Skin epidermis (tissue), 12 donors: ENCODE measurements around the gene AK8.

Experiments
- H3K27ac ChIP-seq, 21 experiments: fragments of 200-600 bp; sonication (generic) in 11 of 21; one replicate each; pipeline ENCODE4 v1.5.0; 2020; ENCODE audit warnings: mild to moderate bottlenecking in 3 of 21, inconsistent platforms in 2 of 21, moderate library complexity in 2 of 21
- H3K4me3 ChIP-seq, 7 experiments: fragments of 200-600 bp; sonication (generic) in 2 of 7; one replicate each; pipeline ENCODE4 v1.5.0; 2020; ENCODE audit warnings: inconsistent platforms in 2 of 7, mild to moderate bottlenecking in 2 of 7, moderate library complexity in 1 of 7

The AK8 gene

DNA sequence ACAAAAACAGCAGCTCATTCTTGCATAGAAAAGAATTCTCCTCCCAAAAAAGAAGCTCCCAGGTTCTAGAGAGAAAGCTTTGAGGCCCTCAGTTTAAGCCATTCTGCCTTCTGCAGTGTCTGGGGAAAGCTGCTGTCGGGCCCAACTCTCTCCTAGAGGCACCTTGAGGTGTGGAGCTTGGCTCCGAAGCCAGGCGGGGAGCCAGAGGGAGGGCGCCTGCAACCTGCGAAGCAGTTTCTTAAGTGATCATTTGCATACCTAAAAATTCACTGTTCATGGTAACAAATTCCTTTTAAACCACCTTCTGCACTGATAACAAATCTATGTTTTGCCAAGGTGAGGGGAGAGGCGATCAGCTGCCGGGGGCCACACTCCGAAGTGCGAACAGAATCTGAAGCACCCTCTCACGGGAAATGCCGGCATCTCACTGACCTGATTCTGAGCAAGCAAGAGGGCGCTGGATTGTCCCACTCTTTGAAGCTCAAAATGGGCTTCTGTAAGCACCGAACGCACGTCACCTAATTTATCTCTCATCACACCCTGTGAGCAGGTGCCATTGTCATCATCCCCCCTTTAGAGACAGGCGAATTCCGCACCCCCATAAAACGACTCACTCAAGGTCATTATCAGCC lies 121.8 kb downstream of the AK8 start:
- Histone ChIP-seq H3K4me3 (no peak overlapping the region), H3K27ac (no peak overlapping the region)

DNA sequence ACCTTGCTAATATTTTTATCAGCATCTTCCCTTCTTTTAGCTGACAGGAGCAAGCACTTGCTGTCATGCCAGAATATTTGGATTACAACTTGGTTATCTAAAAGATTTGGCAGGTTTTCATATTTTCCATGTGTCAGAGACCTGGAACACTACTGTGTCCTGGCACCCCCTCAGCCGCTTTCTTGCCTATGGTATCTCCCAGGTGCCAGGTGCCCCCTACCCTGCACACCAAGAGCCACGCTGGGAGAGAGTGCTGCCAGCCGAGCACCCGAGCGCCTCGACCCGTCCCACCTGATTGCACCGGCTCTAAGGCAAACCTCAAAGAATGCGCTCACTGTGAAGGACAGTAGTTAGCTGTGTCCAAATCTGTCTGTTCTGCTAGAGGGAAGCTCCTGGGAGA lies 123.0 kb downstream of the AK8 start:
- no peak overlapping the region for H3K4me3 ChIP-seq
- H3K27ac ChIP-seq = no peak overlapping the region

DNA sequence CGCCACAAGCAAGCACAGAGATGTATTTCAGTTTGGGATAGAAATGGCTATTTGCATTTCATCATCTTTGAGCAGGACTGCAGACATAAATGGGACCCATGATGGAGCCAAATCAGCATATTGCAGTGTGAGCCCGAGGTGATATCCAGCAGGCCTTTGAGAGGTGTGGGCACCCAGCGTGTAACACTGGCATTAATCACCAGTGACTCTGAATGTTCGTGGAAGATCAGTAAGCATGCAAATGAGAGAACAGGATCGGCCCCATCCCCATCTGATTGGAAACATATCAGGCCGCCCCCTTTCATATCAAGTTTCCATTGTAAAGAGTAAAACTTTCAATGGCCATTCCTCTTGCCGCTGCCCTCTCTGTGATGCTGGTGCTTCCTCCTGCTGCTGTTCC lies 123.8 kb downstream of the AK8 start:
- Histone ChIP-seq H3K4me3 (no peak overlapping the region), H3K27ac (no peak overlapping the region)

DNA sequence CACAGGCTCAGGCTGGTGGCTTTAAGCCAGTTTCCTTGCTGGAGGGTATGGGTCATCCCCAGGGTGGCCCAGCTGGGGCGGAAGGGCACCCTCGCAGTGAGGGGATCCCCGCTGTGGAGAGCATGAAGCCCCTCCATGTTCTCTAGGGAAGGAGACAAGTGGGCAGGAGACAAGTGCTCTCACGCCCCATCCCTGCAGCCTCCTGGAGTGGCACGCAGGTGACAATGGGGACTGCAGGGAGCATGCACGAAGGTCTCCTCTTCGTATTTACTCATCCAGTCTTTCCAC lies 124.5 kb downstream of the AK8 start:
- H3K27ac ChIP-seq = no peak overlapping the region
- no peak overlapping the region for H3K4me3 ChIP-seq

DNA sequence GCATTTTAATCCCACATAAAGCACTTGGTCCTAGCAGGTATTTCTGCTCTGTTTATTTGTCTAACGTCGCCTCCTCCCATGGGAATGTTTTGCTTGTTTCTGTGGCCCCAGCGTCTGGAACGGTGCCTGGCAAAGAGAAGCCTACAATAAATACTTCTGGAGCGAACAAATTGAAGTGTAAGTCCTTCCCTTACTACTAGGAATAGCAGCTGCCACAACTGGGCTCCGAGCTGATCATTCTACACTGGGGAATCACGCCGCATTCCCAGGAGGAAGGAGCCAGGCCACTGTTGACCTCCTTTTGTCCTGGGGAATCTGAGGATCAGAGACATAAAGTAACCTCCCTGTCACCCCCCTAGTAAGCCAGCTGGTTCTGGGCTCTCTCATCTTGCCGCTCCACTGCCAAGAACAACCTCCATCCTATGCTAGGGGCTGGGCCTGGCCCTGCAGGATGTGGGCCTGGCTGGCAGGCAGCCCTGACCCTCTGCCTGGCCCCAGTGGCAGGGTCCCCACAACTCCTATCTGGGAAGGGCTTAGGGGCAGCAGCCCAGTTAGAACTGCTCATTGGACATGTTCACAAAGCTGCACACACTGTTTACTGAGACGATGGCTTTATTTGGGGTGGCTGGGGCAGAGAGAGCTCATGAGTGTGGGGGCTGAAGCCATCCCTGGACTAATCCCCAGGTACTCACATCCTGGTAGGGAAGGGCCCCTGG lies 125.0 kb downstream of the AK8 start:
- Histone ChIP-seq H3K4me3 (no peak overlapping the region), H3K27ac (no peak overlapping the region)

DNA sequence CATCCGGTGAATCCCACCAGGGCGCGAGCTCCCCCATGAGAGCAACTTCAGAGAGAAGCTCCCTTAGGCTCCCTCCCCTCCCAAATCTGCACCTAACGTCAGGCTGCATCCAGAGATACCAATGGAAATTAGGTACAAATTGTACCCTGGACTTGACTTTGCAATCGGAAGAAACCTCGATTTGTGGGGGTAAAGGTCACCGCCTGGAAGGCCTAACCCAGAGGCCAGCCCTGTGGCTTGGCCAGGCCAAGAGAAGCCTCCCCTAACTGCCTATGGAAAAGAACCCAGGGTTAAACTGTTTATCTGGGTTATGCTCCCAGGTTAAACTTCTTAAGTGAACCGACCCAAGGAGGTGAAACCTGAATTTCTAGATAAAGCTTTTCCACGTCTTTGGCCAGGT lies 127.4 kb downstream of the AK8 start:
- Histone ChIP-seq H3K4me3 (no peak overlapping the region), H3K27ac (no peak overlapping the region)

DNA sequence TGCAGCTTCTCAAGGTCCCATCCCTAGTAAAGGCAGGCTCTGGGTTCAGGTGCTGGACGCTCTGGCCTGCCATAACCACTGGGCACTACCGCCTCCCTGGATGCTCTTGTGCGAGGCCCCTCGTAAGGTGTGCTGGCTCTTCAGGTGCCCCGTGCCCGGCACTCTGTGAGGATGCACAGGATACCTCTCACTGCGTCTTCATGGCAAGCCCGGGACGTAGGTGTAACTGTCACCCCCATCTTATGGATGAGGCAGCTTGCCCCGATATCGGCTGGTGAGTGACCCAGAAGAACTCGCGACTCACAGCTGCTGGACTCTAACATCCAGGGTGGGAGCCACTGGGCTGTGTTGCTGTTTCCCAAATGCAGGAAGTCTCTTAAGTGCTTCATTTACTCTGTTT lies 128.8 kb downstream of the AK8 start:
- Histone ChIP-seq H3K27ac (no peak overlapping the region), H3K4me3 (no peak overlapping the region)

DNA sequence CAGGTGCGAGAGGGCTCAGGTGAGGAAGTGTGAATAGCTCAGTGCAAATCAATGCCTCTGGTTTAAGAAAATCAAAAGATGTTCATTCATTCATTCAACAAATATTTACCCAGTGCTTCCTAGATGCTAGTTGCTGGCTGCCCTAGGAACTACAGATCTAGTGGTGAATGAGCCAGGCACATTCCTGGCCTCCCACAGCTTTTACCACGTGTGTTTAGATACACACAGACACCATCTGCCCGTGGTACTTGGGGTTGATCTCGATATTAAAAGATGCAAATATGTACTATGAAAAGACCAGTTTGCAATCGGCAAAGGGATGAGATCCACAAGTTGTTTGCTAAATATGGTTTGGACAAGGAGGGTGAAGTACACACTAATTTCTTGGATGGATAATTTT lies 129.6 kb downstream of the AK8 start:
- Histone ChIP-seq H3K4me3 (no peak overlapping the region), H3K27ac (no peak overlapping the region)

DNA sequence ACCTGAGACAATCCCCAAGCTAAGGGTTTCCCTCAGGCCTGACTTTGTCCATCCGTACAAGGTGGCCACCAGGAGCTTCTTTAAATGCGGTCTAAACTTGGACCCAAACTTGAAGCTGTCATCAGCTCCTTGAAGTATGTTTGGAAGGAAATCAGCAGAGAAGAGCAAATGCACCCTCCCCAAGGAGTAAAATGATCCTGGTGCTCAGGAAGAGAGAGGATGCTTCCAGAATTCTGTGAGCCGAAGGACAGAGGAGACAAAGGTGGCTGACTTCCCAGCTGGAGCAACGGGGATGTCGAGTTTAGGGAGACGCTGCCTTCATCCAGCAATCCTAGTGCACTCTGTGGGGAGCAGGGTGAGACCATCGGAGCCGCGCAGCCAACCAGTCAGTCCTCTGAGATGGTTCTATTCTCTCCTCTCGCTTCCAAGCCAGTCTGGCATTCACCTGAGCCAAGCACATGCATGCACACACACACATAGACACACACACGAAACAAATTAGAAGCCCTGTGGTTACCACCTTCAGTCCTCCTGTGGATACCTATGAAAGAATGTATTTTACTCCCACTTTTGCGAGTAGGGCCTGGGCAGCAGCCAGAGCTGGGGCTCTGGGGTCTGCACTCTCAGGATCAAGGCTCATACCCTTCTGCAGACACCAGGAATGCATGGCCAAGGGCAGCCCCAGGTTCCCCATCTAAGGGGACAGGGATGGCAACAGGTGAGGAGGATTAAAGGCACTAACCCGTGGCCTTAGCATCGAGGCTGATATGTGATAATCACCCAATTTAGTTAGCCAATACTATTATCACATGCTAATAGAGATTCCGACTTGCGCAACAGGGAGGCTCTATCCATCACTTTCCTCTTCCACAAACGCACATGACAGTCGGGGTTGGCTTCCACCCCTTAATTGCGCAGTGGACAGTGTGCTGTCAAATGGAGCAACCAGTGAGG lies 132.1 kb downstream of the AK8 start:
- no peak overlapping the region for H3K27ac ChIP-seq
- no peak overlapping the region for H3K4me3 ChIP-seq

DNA sequence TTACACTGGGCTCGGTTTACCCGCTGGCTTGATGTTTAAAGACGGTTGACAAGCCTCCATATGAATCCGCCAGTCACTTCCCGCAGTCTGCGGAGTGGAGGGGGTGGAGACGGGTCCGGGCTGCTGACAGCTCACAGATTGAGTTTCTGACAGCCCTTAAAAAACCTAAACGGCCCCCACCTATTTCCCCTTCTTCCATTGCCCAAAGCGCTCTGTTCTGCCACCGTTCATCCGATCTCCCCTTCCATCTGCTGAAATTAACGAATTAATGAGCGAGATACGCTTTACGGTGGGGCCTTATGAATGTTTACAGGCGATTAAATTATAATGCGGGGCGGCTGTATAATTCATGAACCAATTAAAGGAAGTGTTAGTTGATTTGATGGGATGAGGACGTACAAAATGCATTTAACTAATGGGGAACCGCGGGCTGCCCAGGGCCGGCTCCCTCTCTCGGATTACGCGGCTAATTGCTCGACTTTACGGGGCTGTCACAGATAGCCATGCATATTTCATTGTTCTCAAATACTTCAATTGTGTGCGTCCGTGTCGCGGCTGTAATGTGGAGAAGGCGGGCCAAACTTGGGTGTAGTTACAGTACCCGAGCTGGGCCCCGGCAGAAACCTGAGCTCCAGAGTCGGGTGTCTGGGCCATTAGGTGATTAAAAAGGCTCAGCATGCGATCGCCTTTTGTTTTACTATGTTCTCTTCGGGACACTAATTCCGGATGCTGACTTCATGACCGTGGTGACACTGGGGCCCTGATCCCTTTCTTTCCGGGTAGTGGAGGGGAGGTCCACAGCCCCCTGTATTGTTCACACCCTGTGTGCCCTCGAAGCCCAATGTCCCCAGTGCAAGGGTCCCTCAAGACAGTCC lies 133.0 kb downstream of the AK8 start:
- Histone ChIP-seq H3K4me3 (no peak overlapping the region), H3K27ac (no peak overlapping the region)

DNA sequence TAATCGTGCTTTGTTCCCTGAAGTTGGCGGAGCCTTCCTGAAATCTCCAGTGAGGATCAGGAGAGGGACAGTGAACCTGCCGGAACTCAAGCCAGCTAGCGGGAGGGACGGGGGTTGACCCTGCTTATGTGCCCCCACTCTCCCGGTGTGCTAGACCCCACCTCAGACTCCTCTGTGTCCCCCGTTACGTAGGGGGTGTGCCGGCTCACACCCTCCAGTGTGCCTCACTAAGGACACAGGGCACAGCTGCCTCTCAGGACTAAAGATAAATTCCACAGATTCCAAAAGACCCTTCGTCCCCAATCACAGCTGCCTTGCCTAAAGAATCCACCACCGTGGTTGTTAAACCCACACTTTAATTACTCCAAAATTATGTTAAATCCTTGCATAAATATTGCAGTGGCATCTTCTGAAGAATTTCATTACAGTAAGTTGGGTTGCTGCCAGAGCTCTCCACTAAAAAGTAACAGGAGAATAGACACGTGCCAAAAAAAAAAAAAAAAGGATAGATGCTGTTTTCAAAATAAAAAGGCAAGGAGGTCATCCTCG lies 134.1 kb downstream of the AK8 start:
- H3K27ac ChIP-seq = no peak overlapping the region
- no peak overlapping the region for H3K4me3 ChIP-seq

DNA sequence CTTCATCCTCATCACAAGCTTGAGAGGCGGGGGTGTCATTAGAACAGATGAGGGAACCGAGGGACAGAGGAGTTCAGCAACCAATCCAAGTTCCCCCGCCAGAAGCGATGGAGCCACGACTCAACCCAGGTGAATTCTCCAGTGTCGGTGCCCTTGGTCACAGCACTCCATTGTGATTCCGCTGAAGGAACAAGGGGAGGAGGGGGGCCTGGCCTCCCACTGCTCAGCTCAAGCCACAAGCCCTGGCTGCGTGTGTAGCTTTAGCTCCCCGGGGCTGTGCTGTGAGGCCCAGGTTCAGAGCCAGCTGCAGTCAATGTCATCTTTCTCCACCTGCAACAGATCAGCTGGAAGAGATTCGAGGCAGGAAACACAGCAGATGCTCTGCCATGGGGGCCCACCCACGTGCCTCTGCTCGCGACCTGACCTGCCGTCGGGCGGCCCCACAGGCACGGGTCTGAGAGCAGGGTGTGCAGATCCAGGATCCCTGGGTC lies 135.2 kb downstream of the AK8 start:
- Histone ChIP-seq H3K27ac (no peak overlapping the region), H3K4me3 (no peak overlapping the region)

DNA sequence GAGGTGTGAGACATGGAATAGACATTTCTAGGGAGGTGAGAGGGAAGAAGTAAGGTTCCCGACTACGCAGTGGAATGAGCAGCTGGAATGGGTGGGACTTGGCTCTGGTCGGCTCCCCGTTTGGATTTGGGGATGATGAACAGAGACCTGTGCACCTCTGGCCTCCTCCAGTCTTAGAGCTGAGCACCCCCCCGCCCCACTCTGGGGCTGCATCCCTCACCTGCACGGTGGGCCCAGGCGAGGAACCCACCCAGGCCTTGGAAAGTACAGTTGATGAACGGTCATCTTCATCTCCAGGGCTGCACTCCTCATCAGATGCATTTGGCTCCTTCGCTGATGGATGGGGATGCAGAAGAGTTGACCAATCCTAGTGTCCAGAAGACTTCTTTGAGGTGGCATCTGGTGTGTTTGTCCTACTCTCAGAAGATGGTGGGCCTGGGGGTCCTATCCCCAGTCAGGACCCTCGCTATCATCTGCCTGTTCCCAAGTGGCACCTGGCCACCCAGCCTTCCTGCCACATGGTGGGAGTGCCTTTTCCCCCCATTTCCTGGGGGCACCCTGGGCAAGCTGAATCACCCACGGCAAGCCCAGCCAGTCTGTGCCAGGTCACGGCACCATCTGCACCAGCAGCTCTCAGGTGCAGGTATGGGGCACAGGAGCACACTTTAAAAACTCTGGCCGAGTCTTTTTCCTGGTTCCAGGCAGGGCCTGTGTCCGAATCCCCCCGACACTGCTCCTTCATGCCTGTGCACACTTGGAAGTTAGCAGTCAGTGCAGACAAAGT lies 137.4 kb downstream of the AK8 start:
- H3K4me3 ChIP-seq = no peak overlapping the region
- no peak overlapping the region for H3K27ac ChIP-seq

DNA sequence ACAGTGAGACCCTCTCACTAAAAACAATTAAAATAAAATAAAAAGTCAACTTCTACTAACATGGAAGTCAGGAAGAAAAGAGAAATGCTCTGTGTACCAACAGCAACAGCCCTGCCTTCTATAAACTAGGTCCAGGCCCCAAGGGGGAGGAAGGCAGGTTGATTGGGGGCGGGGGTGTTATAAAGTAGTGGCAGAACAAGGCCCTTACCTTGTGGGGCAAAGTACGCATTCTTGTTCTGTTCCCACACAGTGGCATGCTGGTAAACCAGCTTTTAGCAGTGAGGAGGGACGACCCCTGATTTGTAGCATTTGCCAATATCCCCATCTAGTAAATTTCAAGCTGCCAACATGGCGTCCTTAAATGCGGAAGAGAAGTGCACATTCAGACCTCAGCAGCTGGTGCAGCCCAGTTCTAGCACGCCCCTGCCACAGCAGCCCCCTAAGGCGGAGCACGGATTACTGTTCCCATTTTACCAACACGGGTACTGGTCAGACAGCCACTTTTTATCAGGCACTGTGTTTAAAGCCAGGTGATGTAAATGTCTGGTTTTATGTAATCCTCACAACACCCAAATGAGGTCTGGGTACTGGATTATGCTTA lies 138.3 kb downstream of the AK8 start:
- no peak overlapping the region for H3K27ac ChIP-seq
- H3K4me3 ChIP-seq = no peak overlapping the region

DNA sequence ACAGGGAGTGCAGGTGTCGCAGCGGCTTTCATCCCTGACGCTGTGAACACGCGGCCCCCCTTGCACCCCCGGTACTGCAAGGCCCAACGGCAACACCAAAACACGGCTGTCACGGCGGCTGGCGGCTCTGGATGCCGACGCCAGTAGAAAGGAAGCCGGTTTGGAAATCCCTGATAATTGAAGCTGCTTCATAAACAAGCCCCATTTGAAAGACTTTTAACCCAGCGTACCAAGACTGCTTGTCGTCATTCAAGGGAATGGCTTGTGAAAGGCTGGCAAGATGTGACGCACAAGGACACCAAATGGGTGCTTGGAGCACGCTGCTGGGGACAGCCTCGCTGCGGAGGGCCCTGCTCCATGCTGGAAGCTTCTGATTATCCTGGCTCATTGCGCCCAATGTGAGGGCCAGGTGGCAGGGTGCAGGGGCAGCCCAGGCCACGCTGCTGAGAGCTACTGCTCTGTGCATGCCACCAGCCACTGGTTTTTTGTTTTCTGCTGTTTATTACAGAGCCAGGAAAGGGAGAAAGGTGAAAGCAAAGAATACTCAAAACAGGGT lies 144.7 kb downstream of the AK8 start:
- Histone ChIP-seq H3K4me3 (no peak overlapping the region), H3K27ac (peak overlapping the region in 14 of 21 experiments; percentile 5 to 92 (median 46))

DNA sequence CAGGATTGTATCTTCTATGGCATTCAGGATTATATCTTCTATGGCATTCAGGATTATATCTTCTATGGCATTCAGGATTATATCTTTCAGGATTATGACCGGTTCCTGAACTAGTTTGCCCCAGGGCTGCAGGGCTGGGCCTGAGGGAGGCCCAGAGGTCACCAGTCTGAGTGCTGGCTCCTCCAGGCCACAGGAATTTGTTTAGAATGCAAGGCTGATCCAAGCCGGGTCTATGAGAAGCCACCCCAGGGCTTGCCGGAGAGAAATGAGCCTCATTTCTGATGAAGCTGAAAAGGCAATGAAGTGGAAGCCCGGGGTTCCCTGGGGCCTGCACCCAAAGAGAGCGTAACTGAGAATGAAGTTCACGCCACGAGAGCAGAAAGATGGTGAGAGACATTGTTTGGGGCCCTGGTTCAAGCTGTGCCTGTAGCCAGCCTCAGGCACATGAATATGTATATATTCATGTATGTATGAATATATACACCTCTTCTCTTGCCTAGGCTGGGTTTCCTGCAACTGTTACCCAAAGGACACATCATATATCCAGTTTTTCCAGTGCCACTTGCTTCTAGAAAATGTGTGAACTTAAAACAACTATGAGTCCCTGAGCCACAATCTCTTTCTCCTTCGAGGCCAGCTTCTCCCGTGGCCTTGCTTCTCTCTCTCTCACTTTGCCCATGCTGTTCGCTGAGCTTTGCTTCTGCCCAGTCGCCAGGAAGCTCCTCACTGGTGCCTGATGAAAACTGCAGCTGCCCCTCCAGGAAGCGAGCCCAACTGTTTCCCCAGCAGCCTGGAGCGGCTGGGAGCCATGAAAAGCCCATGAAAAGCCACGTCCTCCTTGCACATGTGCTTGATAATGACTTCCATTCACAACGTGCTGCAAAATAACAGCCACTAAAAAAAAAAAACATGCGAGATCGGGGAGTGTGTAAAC lies 145.5 kb downstream of the AK8 start:
- Histone ChIP-seq H3K27ac (peak overlapping the region in 15 of 21 experiments; percentile 5 to 92 (median 37)), H3K4me3 (no peak overlapping the region)

DNA sequence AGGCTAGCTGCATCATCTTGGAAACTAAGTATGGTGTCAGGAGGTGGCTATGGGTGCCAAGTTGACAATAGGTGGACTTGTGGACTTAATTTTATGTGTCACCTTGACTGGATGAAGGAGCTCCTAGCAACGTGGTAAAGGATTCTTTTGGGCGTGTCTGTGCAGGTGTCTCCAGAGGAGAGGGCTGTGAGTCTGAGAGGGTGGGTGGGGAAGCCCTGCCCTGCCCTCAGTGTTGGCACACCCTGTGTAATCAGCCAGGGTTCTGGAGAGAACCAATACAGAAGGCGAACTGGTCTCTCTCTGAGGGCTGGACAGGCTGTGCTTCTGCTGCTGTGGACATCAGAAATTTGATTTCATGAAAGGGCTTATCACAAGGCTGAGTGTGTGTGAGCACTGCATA lies 146.9 kb downstream of the AK8 start:
- H3K4me3 ChIP-seq = no peak overlapping the region
- H3K27ac ChIP-seq = peak overlapping the region in 16 of 21 experiments; percentile 20 to 92 (median 78)
